ENCODE results near the gene KIFBP. TPM values are rescaled to one million over a fixed set of nuclear protein-coding genes. Genes with fewer than 3 reads are reported as not detected.

KIFBP gene
- total RNA-seq: 41.2 and 72.5 TPM in 2 replicates

GRCh38 chr10:68988530-68989316 is at the start of gene KIFBP:
Gene KIFBP (plus strand): TSS chr10:68988803. CDS start chr10:68988833, 30 bp downstream.

GRCh38 chr10:68955832-68956532 is 32.6 kb upstream of the KIFBP start, which contains the start of gene DDX21:
Gene DDX21 (plus strand): TSS chr10:68956170. CDS start chr10:68956226, 56 bp downstream.

Other genes with a start within 250 kb of the KIFBP start
- under 0.01 and 0.19 TPM in 2 replicates for gene STOX1, start 161.3 kb upstream of the KIFBP start, total RNA-seq
- 81.3 and 91.3 TPM in 2 replicates for gene DDX50, start 87.5 kb upstream of the KIFBP start, total RNA-seq
- gene DDX21, start 32.6 kb upstream of the KIFBP start, total RNA-seq: 69.9 and 127 TPM in 2 replicates
- gene SRGN, start 99.3 kb downstream of the KIFBP start, total RNA-seq: 1,466 and 2,025 TPM in 2 replicates
- gene VPS26A, start 135.4 kb downstream of the KIFBP start, total RNA-seq: 33.0 and 43.1 TPM in 2 replicates
- 29.3 and 33.9 TPM in 2 replicates for gene SUPV3L1, start 191.4 kb downstream of the KIFBP start, total RNA-seq
- gene HKDC1, start 231.5 kb downstream of the KIFBP start, total RNA-seq: 0.38 and 0.85 TPM in 2 replicates

Data from regular cardiac myocyte (primary cell).